ENCODE data around the gene LRATD1. TPM values are rescaled to one million over a fixed set of nuclear protein-coding genes. Genes with fewer than 3 reads are reported as not detected.
A peak's percentile ranks its signal among the peaks of the same experiment; 100 is the strongest.

LRATD1 gene, protein sequence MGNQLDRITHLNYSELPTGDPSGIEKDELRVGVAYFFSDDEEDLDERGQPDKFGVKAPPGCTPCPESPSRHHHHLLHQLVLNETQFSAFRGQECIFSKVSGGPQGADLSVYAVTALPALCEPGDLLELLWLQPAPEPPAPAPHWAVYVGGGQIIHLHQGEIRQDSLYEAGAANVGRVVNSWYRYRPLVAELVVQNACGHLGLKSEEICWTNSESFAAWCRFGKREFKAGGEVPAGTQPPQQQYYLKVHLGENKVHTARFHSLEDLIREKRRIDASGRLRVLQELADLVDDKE
- total RNA-seq = 10 to 100 TPM; 41.5 to 70.9 (median 59.3) TPM

GRCh38 chr2:14632133-14632936 is at the start of gene LRATD1:
LRATD1 (plus strand) TSS chr2:14632717; CDS start chr2:14633980, 1,263 bp downstream.
- WGBS = 2% methylated on average over 35 of the region's 81 CpGs
- peaks cover 20% of the 10 kb centered on the region for H3K27me3 ChIP-seq
- H3K36me3 ChIP-seq = no peaks in the 10 kb centered on the region
- peak within 1 kb of the TSS; percentile 65 for H3K4me3 ChIP-seq
- H3K9me3 ChIP-seq = no peaks in the 10 kb centered on the region
- peaks cover 53% of the 10 kb centered on the region for H3K4me1 ChIP-seq
- peak; percentile 85 to 89 for DNase-seq (ENCODE audit: low spot score in 2 of 2)
- TF ChIP-seq POLR2A (IDR thresholded peaks at IDR 0.05) (peak in 1 of 2 donors; percentile 53), POLR2AphosphoS5 (IDR thresholded peaks at IDR 0.05) (no peak)
- peak within 1 kb of the TSS; percentile 90 for H3K27ac ChIP-seq

- TF ChIP-seq POLR2A (IDR thresholded peaks at IDR 0.05) = no peak
- TF ChIP-seq POLR2AphosphoS5 (IDR thresholded peaks at IDR 0.05) = no peak
- TF ChIP-seq CTCF (IDR thresholded peaks at IDR 0.05) = no peak
- TF ChIP-seq EP300 (IDR thresholded peaks at IDR 0.05) = no peak
- no peaks in the 10 kb centered on the region for H3K36me3 ChIP-seq
Measured at GRCh38 chr2:14583059-14583458, 49.5 kb upstream of the LRATD1 start.

DNA sequence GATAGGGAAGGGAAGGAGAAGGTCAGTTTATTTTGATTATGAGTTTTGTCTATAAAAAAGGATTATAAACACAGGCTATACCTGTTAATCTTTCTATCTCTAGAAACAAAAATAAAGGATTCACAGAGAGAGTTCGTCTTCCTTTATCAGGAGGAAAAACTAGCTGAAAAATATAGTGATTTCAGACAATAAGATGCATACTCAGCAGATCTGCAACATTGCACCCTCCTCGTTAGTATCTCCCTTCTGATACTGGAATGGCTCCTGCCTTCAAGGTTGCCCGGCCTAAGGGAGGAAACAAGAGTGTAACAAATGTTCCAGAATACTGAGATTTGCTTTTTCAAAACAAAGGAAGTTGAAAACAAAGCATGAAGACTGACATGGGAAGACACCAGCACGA is 48.7 kb upstream of the LRATD1 start:
- 73% methylated on average over 4 of the region's 4 CpGs for WGBS
- H3K4me3 ChIP-seq = no peak overlapping the region
- no peaks in the 10 kb centered on the region for H3K36me3 ChIP-seq
- TF ChIP-seq EP300 (IDR thresholded peaks at IDR 0.05) = no peak
- no peak for DNase-seq (ENCODE audit: low spot score in 2 of 2)
- no peaks in the 10 kb centered on the region for H3K4me1 ChIP-seq
- H3K27me3 ChIP-seq = no peaks in the 10 kb centered on the region
- no peaks in the 10 kb centered on the region for H3K9me3 ChIP-seq
- no peak overlapping the region for H3K27ac ChIP-seq

More at GRCh38 chr2:14583059-14583458, 49.5 kb upstream of the LRATD1 start:
- H3K27ac ChIP-seq = no peak overlapping the region
- 83% methylated on average over 2 of the region's 2 CpGs for WGBS
- H3K9me3 ChIP-seq = no peaks in the 10 kb centered on the region
- no peak for DNase-seq (ENCODE audit: low spot score in 2 of 2)
- no peaks in the 10 kb centered on the region for H3K4me1 ChIP-seq
- no peaks in the 10 kb centered on the region for H3K27me3 ChIP-seq
- H3K4me3 ChIP-seq = no peak overlapping the region

DNA sequence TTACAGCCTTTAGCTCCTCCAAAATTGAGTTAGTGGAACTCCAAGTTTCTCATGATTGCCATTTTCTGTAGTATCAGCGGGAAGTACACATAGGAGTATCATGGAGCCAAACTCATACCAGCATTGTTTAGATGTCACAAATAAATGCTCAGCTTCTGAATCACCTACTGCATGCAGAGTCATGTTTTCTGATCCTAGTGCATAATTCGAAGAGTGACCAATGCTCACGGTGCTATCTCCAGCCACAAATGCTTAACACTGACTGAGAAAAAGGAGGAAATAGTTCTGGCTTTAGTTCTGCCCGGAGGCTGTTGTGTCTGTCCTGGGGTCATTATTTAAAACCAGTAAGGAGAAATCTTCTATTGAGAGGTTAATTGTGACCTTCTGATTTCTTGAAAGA is 45.4 kb upstream of the LRATD1 start:
- no peaks in the 10 kb centered on the region for H3K27me3 ChIP-seq
- no peaks in the 10 kb centered on the region for H3K4me1 ChIP-seq
- no peak for TF ChIP-seq POLR2AphosphoS5 (IDR thresholded peaks at IDR 0.05)
- no peak for TF ChIP-seq CTCF (IDR thresholded peaks at IDR 0.05)
- no peak for TF ChIP-seq POLR2A (IDR thresholded peaks at IDR 0.05)
- no peak for TF ChIP-seq EP300 (IDR thresholded peaks at IDR 0.05)
- DNase-seq (ENCODE audit: low spot score in 2 of 2) = no peak
- no peak overlapping the region for H3K4me3 ChIP-seq
- no peaks in the 10 kb centered on the region for H3K36me3 ChIP-seq
- H3K9me3 ChIP-seq = no peaks in the 10 kb centered on the region
- WGBS = 85% methylated on average over 4 of the region's 4 CpGs
- no peak overlapping the region for H3K27ac ChIP-seq

- no peak overlapping the region for H3K27ac ChIP-seq
- H3K4me3 ChIP-seq = no peak overlapping the region
- WGBS = 84% methylated on average over 3 of the region's 3 CpGs
- H3K4me1 ChIP-seq = no peaks in the 10 kb centered on the region
- no peaks in the 10 kb centered on the region for H3K36me3 ChIP-seq
- no peak for DNase-seq (ENCODE audit: low spot score in 2 of 2)
- no peak for TF ChIP-seq EP300 (IDR thresholded peaks at IDR 0.05)
- no peak for TF ChIP-seq POLR2A (IDR thresholded peaks at IDR 0.05)
- TF ChIP-seq CTCF (IDR thresholded peaks at IDR 0.05) = no peak
- TF ChIP-seq POLR2AphosphoS5 (IDR thresholded peaks at IDR 0.05) = no peak
- no peaks in the 10 kb centered on the region for H3K9me3 ChIP-seq
- H3K27me3 ChIP-seq = no peaks in the 10 kb centered on the region
Measured at GRCh38 chr2:14601156-14601770, 31.3 kb upstream of the LRATD1 start.

GRCh38 chr2:14602309-14602708 is 30.2 kb upstream of the LRATD1 start:
- no peaks in the 10 kb centered on the region for H3K27me3 ChIP-seq
- H3K36me3 ChIP-seq = no peaks in the 10 kb centered on the region
- H3K9me3 ChIP-seq = no peaks in the 10 kb centered on the region
- no peak for DNase-seq (ENCODE audit: low spot score in 2 of 2)
- no peak for TF ChIP-seq POLR2AphosphoS5 (IDR thresholded peaks at IDR 0.05)
- no peak for TF ChIP-seq CTCF (IDR thresholded peaks at IDR 0.05)
- no peak for TF ChIP-seq EP300 (IDR thresholded peaks at IDR 0.05)
- 61% methylated on average over 1 of the region's 1 CpG for WGBS
- H3K4me3 ChIP-seq = no peak overlapping the region
- H3K4me1 ChIP-seq = no peaks in the 10 kb centered on the region
- no peak overlapping the region for H3K27ac ChIP-seq

Data from suprapubic skin (tissue), 4 donors.